ENCODE data around the gene CABP7. TPM values are rescaled to one million over a fixed set of nuclear protein-coding genes. Genes with fewer than 3 reads are reported as not detected.

CABP7 gene
- total RNA-seq, 1 experiment from 2014 or later = not detected

GRCh38 chr22:29689880-29690213 lies 30.0 kb upstream of the CABP7 start:
- Mint-ChIP-seq H3K36me3 (ENCODE audit: insufficient read depth, unreplicated experiment) (peaks cover 29% of the 10 kb centered on the region), H3K4me1 (ENCODE audit: low read depth, unreplicated experiment) (no peaks in the 10 kb centered on the region), H3K4me3 (ENCODE audit: low read depth, unreplicated experiment) (no peak overlapping the region), H3K27me3 (ENCODE audit: unreplicated experiment) (no peaks in the 10 kb centered on the region), H3K9me3 (ENCODE audit: low read depth, unreplicated experiment) (no peaks in the 10 kb centered on the region), H3K27ac (ENCODE audit: unreplicated experiment) (no peak overlapping the region)
- peak; percentile 60 for DNase-seq
- intact Hi-C loops (cut with micrococcal nuclease; ENCODE audit: unreplicated experiment) = no loop called here
- no TSS peak for BruUV-seq (replicated peaks)
- TF ChIP-seq CTCF (IDR thresholded peaks at IDR 0.05; ENCODE audit: unreplicated experiment) = peak; percentile 74
- CTCF ChIA-PET = interaction anchor here (0.6 to 3.5 kb wide), 6 partner anchors 27 to 399 kb away, joined by 4 to 25 read pairs (median 5); partner anchors contain the start of gene THOC5

GRCh38 chr22:29690476-29690875 lies 29.3 kb upstream of the CABP7 start:
- TF ChIP-seq CTCF (IDR thresholded peaks at IDR 0.05; ENCODE audit: unreplicated experiment) = no peak
- intact Hi-C loops (cut with micrococcal nuclease; ENCODE audit: unreplicated experiment) = no loop called here
- CTCF ChIA-PET = interaction anchor here (1.0 to 3.5 kb wide), 5 partner anchors 26 to 399 kb away, joined by 4 to 25 read pairs (median 6); no protein-coding TSS in a partner anchor
- BruUV-seq (replicated peaks) = no TSS peak
- H3K4me1 Mint-ChIP-seq (ENCODE audit: low read depth, unreplicated experiment) = no peaks in the 10 kb centered on the region
- H3K9me3 Mint-ChIP-seq (ENCODE audit: low read depth, unreplicated experiment) = no peaks in the 10 kb centered on the region
- no peak for DNase-seq
- no peak overlapping the region for H3K27ac Mint-ChIP-seq (ENCODE audit: unreplicated experiment)
- peaks cover 35% of the 10 kb centered on the region for H3K36me3 Mint-ChIP-seq (ENCODE audit: insufficient read depth, unreplicated experiment)
- no peaks in the 10 kb centered on the region for H3K27me3 Mint-ChIP-seq (ENCODE audit: unreplicated experiment)
- H3K4me3 Mint-ChIP-seq (ENCODE audit: low read depth, unreplicated experiment) = no peak overlapping the region

- DNase-seq = no peak
- no peak for TF ChIP-seq CTCF (IDR thresholded peaks at IDR 0.05; ENCODE audit: unreplicated experiment)
- Mint-ChIP-seq H3K4me3 (ENCODE audit: low read depth, unreplicated experiment) (no peak overlapping the region), H3K27ac (ENCODE audit: unreplicated experiment) (no peak overlapping the region), H3K4me1 (ENCODE audit: low read depth, unreplicated experiment) (no peaks in the 10 kb centered on the region), H3K9me3 (ENCODE audit: low read depth, unreplicated experiment) (no peaks in the 10 kb centered on the region), H3K27me3 (ENCODE audit: unreplicated experiment) (no peaks in the 10 kb centered on the region), H3K36me3 (ENCODE audit: insufficient read depth, unreplicated experiment) (peaks cover 31% of the 10 kb centered on the region)
- no TSS peak for BruUV-seq (replicated peaks)
- CTCF ChIA-PET = interaction anchor here (1.1 to 3.5 kb wide), 2 partner anchors 10 to 313 kb away, joined by 3 to 25 read pairs; no protein-coding TSS in a partner anchor
- intact Hi-C loops (cut with micrococcal nuclease; ENCODE audit: unreplicated experiment) = no loop called here
Measured at GRCh38 chr22:29691636-29692326, 28.0 kb upstream of the CABP7 start.

- Mint-ChIP-seq H3K4me1 (ENCODE audit: low read depth, unreplicated experiment) (no peaks in the 10 kb centered on the region), H3K4me3 (ENCODE audit: low read depth, unreplicated experiment) (no peak overlapping the region), H3K9me3 (ENCODE audit: low read depth, unreplicated experiment) (no peaks in the 10 kb centered on the region), H3K27ac (ENCODE audit: unreplicated experiment) (no peak overlapping the region), H3K27me3 (ENCODE audit: unreplicated experiment) (no peaks in the 10 kb centered on the region), H3K36me3 (ENCODE audit: insufficient read depth, unreplicated experiment) (peaks cover 28% of the 10 kb centered on the region)
- no peak for DNase-seq
- TF ChIP-seq CTCF (IDR thresholded peaks at IDR 0.05; ENCODE audit: unreplicated experiment) = no peak
- CTCF ChIA-PET = no interaction called here
- no TSS peak for BruUV-seq (replicated peaks)
- intact Hi-C loops (cut with micrococcal nuclease; ENCODE audit: unreplicated experiment) = no loop called here
Measured at GRCh38 chr22:29692327-29692640, 27.5 kb upstream of the CABP7 start.

Measured in Calu3 (cell line).